Posterior vena cava (tissue), 2 donors: ENCODE data around the gene GEMIN7. TPM values are rescaled to one million over a fixed set of nuclear protein-coding genes. Genes with fewer than 3 reads are reported as not detected.

Source experiments
- DNase-seq: peaks from one replicate; pipeline ENCODE4 v3.0.0-alpha.2; 2020; ENCODE audit warnings: low spot score
- intact Hi-C, 2 donors: fragments of 100-400 bp; cut with DNase I; formaldehyde crosslinking; loops; one replicate each; pipeline versions ENCODE4 v1.14.1 to v1.14.2; 2022 to 2023
- total RNA-seq, 2 donors: library from RNA; stranded (reverse); fragmentation: NEBNext Ultra II Directional; extraction: Animal tissue kit (Norgen Biotek cat#: 25700); gene quantifications; one replicate each; pipeline ENCODE4 v1.2.1, GENCODE V29; 2021
- donor health status: DM: yes; HTN: yes; CAD: no.
- donor health status: DM: yes; HTN: yes; CAD: no.

The GEMIN7 gene
- total RNA-seq, 2 donors from 2014 or later: 11.2 to 14.7 TPM

DNA sequence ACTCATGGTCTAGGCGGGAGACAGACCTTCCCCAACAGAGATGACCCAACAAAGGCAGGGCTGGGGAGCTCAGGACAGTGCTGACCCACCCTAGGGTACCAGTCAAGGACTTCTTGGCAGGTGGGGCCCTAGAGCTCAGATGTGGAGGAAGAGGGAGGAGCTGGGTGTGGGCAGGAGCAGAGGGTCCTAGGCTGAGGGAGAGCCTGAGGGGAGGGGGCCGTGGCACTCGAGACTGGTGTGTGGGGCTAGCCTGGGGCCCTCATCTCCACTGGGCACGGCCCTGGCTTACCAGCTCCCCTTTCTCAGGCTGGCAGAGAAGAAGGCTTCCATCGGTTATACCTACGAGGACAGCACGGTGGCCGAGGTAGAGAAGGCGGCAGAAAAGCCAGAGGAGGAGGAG is 21.6 kb upstream of the GEMIN7 start:
- intact Hi-C loops: no loop called here
- DNase-seq: no peak

DNA sequence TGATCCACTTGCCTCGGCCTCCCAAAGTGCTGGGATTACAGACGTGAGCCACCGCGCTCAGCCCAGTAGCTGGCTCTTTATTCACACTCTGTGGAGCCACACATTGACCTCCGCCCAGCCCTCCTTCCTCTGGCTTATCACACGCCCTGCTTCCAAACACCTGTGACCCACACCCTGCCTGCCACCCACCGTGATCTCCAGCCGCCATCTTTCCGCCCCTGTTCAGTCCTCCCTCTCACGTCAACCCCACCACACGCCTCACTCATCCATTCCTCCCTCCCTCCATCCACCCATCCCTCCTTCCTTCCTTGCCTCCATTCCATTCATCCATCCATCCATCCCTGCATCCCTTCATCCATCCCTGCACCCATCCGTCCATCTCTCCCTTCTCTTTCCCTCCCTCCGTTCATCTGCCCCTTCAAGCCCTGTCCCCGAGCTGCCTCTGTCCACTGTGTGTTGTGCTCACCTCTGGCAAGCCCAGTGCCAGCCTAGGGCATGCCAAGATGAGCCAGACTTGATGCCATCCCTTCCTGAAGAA is 20.4 kb upstream of the GEMIN7 start:
- DNase-seq: no peak
- intact Hi-C loops: no loop called here

- intact Hi-C loops: no loop called here
- peak; percentile 91 for DNase-seq
Measured at GRCh38 chr19:45059258-45059965, 19.6 kb upstream of the GEMIN7 start.

GRCh38 chr19:45061965-45062364 is 17.1 kb upstream of the GEMIN7 start:
- intact Hi-C loops: no loop called here
- no peak for DNase-seq

DNA sequence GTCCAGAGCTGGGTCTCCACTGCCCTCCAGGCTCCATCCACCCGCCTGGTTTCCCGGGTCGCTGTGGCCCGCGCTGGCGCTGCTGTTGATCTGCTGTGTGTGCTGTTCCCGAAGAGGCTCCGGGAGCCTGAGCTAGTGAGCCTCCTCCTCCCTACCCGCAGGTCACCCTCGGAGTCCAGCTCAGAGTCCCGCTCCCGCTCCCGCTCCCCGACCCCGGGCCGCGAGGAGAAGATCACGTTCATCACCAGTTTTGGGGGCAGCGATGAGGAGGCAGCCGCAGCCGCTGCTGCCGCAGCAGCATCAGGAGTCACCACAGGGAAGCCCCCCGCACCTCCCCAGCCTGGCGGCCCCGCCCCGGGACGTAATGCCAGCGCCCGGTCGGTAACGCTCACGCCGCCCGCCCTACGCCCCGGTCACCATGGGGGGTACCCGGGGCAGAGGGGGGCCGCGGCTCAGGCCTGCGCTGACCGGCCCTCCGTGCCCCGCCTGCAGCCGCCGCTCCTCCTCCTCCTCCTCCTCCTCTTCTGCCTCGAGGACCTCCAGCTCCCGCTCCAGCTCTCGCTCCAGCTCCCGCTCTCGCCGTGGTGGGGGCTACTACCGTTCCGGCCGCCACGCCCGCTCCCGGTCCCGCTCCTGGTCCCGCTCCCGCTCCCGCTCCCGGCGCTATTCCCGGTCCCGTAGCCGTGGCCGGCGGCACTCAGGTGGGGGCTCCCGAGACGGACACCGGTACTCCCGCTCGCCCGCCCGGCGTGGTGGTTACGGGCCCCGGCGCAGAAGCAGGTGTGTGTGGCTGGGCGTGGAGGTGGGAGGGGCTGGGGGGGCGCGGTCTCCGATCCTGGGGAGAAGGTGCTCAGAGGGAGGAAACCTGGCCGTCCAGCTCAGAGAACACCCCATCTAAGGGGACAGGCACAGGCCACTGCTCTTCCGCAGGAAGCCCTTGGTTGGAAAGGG is 14.9 kb upstream of the GEMIN7 start:
- intact Hi-C loops: no loop called here
- DNase-seq: no peak

- intact Hi-C loops: no loop called here
Measured at GRCh38 chr19:45066921-45067661, 12.0 kb upstream of the GEMIN7 start.

GRCh38 chr19:45068041-45068440 is 11.0 kb upstream of the GEMIN7 start:
- DNase-seq: no peak
- intact Hi-C loops: no loop called here

More at GRCh38 chr19:45066921-45067661, 12.0 kb upstream of the GEMIN7 start:
- DNase-seq: no peak

DNA sequence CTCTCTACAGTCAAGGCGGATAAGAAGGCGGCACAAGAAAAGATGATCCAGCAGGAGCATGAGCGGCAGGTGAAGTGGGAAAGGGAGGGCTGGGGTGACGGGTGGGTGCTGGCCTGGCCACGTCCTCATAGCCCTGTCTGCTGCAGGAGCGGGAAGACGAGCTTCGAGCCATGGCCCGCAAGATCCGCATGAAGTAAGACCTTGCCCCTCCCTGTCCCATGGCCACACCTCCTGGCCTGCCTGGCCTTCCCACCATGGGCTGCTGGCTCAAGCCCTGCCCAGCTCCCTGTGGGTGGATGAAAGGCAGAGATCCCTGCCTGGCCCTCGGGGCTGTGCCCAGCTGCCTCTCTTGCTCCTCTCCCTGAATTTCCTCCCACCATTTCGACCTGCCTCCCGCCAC is 10.0 kb upstream of the GEMIN7 start:
- intact Hi-C loops: no loop called here

GRCh38 chr19:45070214-45070613 is 8.8 kb upstream of the GEMIN7 start:
- intact Hi-C loops: no loop called here
- DNase-seq: no peak

More for the DNA sequence above, 10.0 kb upstream of the GEMIN7 start:
- DNase-seq: no peak

GRCh38 chr19:45070861-45071544 is 8.1 kb upstream of the GEMIN7 start:
- intact Hi-C loops: no loop called here
- no peak for DNase-seq

DNA sequence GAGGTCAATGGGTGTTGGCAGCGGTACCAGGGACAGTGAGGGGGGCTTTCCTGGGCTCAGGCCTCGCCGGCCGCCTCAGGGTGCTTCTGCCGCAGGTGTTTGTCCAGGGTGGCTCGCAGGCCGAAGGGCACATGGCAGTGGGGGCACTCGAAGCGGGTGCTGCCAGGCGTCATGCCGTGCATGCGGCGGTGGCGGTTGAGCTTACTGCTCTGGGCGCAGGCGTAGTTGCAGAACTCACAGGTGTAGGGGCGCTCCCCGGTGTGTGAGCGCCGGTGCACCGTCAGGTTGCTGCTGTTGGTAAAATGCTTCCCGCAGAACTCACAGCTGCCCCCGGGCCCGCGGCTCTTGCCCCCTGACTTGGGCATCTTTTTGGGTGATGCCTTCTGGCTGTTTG is 7.5 kb upstream of the GEMIN7 start:
- no peak for DNase-seq
- intact Hi-C loops: no loop called here

DNA sequence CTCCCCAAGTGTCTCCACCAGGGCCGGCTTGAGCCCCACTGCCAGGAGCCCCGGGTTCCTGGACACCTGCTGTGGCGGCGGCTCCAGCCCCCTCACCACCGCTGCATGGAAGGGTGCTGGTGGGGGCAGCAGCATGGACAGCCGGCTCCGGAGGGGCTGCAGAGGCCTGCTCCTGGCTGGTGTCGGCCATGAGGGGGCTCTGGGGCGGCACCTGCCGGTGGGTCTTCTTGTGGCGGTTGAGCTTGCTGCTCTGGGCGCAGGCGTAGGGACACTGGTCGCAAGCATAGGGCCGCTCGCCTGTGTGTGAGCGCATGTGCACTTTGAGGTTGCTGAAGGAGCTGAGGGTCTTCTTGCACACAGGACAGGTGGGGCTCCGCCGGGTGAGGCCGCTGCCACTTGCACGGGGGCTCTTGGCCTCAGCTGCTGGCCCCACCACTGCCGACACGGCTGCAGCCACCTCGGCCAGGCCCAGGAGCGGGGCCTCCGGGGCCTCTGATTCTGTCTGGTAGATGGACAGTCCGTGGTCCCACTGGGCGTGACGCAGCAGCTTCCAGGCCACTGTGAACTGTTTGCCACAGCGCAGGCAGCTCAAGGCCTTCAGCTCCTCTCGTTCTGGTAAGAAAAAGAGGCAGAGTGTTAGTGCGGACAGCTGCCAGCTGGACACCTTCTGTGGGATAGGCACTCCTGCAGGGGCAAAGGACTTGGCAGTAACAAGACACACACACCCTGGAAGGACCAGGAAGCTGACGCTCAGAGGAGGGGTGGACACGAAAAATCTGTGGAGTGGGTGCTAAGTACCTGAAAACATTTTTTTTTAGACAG is 6.9 kb upstream of the GEMIN7 start:
- intact Hi-C loops: no loop called here

DNA sequence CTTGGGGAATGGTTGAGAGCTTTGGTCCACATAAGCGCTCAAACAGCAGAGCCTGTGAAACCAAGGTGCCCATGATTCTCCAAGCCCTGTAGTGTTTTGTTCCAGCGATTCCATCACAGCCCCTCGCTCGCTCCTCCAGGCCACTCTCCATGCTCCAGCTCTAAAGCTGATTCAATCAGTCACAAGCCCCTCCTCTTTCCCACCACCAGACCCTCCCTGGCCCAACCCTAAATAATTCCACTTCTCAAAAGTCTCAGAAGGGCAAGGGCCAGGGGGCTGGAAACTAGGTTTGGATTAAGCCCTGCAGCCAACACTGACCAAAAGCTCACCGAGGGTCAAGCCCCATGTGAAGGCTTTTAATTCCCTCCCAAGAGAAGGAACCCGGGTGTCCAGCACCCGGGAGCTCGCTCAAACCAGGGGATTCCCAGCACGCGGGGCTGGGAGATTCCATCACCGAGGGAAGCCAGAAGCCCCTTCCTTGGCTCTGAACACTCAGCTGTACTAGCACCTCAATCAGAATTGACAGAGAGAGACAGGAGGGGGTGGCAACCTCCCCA is 4.2 kb upstream of the GEMIN7 start:
- intact Hi-C loops: no loop called here
- no peak for DNase-seq

More for the DNA sequence above, 6.9 kb upstream of the GEMIN7 start:
- DNase-seq: no peak

GRCh38 chr19:45075301-45076028 is 3.6 kb upstream of the GEMIN7 start:
- intact Hi-C loops: no loop called here
- peak; percentile 94 for DNase-seq

DNA sequence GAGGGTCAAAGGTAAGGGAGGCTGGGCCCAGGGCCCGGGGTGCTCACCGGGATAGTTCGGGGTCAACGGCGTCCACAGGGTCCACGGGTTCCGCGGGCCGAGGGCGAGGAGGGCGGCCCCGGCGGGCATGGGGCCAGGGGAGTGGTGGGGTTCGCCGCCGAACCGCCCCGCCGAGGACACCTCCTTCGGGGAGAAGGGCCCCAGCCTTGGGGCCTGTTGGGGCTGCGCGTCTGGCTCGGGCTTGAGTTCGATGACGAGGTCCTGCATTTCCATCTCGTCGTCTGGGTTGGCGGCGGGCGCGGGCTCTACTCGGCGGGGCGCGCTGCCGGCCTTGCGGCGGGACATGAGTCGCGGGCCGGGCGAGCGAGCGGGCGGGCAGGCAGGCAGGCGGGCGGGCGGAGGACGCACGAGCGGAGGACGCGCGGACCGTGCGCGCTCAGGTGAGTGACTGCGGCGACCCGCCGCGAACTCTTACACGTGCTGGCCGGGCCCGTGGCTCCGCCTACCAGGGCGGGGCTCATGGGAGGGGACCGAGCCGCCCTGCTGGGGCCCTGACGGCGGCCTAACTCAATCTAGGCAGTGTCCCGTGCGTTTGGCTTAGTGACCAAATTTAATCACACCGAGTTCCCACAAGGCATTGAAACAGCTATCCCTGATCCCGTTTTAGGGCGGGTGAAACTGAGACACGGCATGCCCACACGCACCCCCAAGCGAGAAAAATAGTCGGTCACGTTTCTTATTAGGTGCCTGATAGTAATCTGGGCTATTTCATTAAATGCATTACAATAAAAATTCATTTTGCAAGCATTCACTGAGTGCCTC is 2.8 kb upstream of the GEMIN7 start, which contains the start of gene ZNF296:
Gene ZNF296 (minus strand): TSS at position 450 of the 822 bp plus-strand sequence. CDS start 105 bp downstream, at position 345.
- DNase-seq: peak; percentile 89
- intact Hi-C loops: no loop called here
